K562 (cell line): Measurements from ENCODE around the gene RNF115. TPM values are rescaled to one million over a fixed set of nuclear protein-coding genes. Genes with fewer than 3 reads are reported as not detected.
A peak's percentile ranks its signal among the peaks of the same experiment; 100 is the strongest.

Source experiments
- ATAC-seq: fragments of 200-7000 bp; cut with Tn5 transposase; 3 replicates; pipeline ENCODE4 v1.9.1; 2020; ENCODE audit warnings: moderate library complexity
- BruUV-seq: library from RNA; stranded (reverse); fragments of 400-500 nt; replicated peaks from 2 replicates; lab custom pipeline; 2021; lab: Mats Ljungman, UMichigan
- CTCF ChIA-PET: fragments of 300-600 bp; formaldehyde crosslinking; extraction: SDS; loops from one replicate; lab custom pipeline; 2021; ENCODE audit warnings: low intra/inter-chr PET ratio; lab: Yijun Ruan, JAX
- POLR2A ChIA-PET: fragments of 300-600, 350-650 bp; sonication (Branson Sonifier 250); formaldehyde crosslinking; extraction: SDS; loops from one replicate; lab custom pipeline; 2021; ENCODE audit warnings: antibody characterized with exemption, inconsistent platforms; lab: Yijun Ruan, JAX
- DNase-seq, 4 experiments: peaks; one replicate each; pipeline versions ENCODE4 v3.0.0 to v3.0.0-alpha.2; 2011 to 2018; ENCODE audit warnings: low spot score in 3 of 4, mixed read lengths in 3 of 4; ENCODE audit errors: extremely low read depth in 1 of 4
- FAIRE-seq: peaks from 2 replicates; lab custom pipeline; 2011; peaks lifted over from hg19 to GRCh38; lab: Jason Lieb, UNC
- H2AFZ ChIP-seq: 2 replicates; pipeline ENCODE4 v1.6.0; 2011; ENCODE audit warnings: low read depth, low read length, control low read depth, inconsistent platforms
- H3K27ac ChIP-seq: fragments of 200-600 bp; 3 replicates; pipeline ENCODE4 v1.8.0; 2011; ENCODE audit warnings: low read depth, mild to moderate bottlenecking, control low read depth, inconsistent platforms, low read length, moderate library complexity, mixed read lengths; ENCODE audit errors: extremely low read depth
- H3K27me3 ChIP-seq, 2 experiments: fragments of 300-600 bp in 1 of 2; 2 replicates in 1 of 2; 3 replicates in 1 of 2; pipeline versions ENCODE4 v1.6.0 to v1.8.0; 2011; ENCODE audit warnings: inconsistent platforms in 2 of 2, low read length in 2 of 2, mild to moderate bottlenecking in 1 of 2, mixed read lengths in 1 of 2, moderate library complexity in 1 of 2; ENCODE audit not compliant: control insufficient read depth in 2 of 2, insufficient read depth in 2 of 2
- H3K36me3 ChIP-seq: fragments of 300-600 bp; 3 replicates; pipeline ENCODE4 v1.8.0; 2011; ENCODE audit warnings: mild to moderate bottlenecking, low read length, inconsistent platforms; ENCODE audit not compliant: control insufficient read depth, insufficient read depth
- H3K4me1 ChIP-seq, 2 experiments: fragments of 200-600 bp in 1 of 2; replicated peaks in 1 of 2; 2 replicates in 1 of 2; 3 replicates in 1 of 2; pipeline versions ENCODE4 v1.5.1 to v1.8.0; 2011; ENCODE audit warnings: inconsistent platforms in 2 of 2, low read length in 2 of 2, mild to moderate bottlenecking in 1 of 2, mixed read lengths in 1 of 2, moderate library complexity in 1 of 2; ENCODE audit not compliant: control insufficient read depth in 2 of 2, insufficient read depth in 2 of 2
- H3K4me2 ChIP-seq: 2 replicates; pipeline ENCODE4 v1.6.1; 2011; ENCODE audit warnings: low read length, control low read depth, inconsistent platforms, mixed read lengths; ENCODE audit not compliant: insufficient read depth
- H3K4me3 ChIP-seq: fragments of 200-600 bp; sonication (generic), shearing (Covaris generic); 2 replicates; pipeline ENCODE4 v1.5.1; 2016; ENCODE audit warnings: control low read depth, inconsistent platforms
- H3K79me2 ChIP-seq: fragments of 200-600 bp; 3 replicates; pipeline ENCODE4 v1.8.0; 2011; ENCODE audit warnings: low read length, inconsistent platforms; ENCODE audit not compliant: control insufficient read depth, insufficient read depth
- H3K9ac ChIP-seq, 2 experiments: 2 replicates each; pipeline versions ENCODE4 v1.6.0 to v1.6.1; 2011; ENCODE audit warnings: low read depth in 2 of 2, low read length in 2 of 2, control low read depth in 1 of 2, inconsistent platforms in 1 of 2, mild to moderate bottlenecking in 1 of 2, mixed read lengths in 1 of 2; ENCODE audit not compliant: insufficient read depth in 1 of 2
- H3K9me1 ChIP-seq: one replicate; pipeline ENCODE4 v1.6.0; 2011; ENCODE audit warnings: inconsistent platforms, mild to moderate bottlenecking, low read length, moderate library complexity; ENCODE audit not compliant: control insufficient read depth, insufficient read depth
- H3K9me3 ChIP-seq: replicated peaks from 2 replicates; pipeline ENCODE4 v1.5.1; 2011; ENCODE audit warnings: low read depth, low read length, inconsistent platforms; ENCODE audit not compliant: control insufficient read depth, insufficient read depth
- H4K20me1 ChIP-seq: replicated peaks from 2 replicates; pipeline ENCODE4 v1.6.1; 2011; ENCODE audit warnings: low read length, inconsistent platforms, mixed read lengths; ENCODE audit not compliant: control insufficient read depth, insufficient read depth
- CTCF ChIP-seq, 3 experiments: IDR thresholded peaks in 2 of 3; conservative IDR thresholded peaks in 1 of 3; 2 replicates each; pipeline ENCODE4 v1.5.1; 2011 to 2012; ENCODE audit warnings: low read length in 3 of 3, mild to moderate bottlenecking in 3 of 3, control low read depth in 2 of 3, improper control_type of control experiment in 1 of 3, inconsistent platforms in 1 of 3, low read depth in 1 of 3, mixed read lengths in 1 of 3, moderate library complexity in 1 of 3; ENCODE audit not compliant: insufficient read depth in 2 of 3
- FOS ChIP-seq: IDR thresholded peaks from 3 replicates; pipeline ENCODE4 v1.6.1; 2011; ENCODE audit not compliant: insufficient read length; ENCODE audit errors: extremely low read depth
- RFX7 ChIP-seq: fragments of 250-450 bp; sonication (Bioruptor Pico); IDR thresholded peaks from 2 replicates; pipeline ENCODE4 v1.5.1; 2021; ENCODE audit warnings: mild to moderate bottlenecking
- TAF15 ChIP-seq: fragments of 200-400 bp; formaldehyde crosslinking; IDR thresholded peaks from 2 replicates; pipeline ENCODE4 v1.6.1; 2017; ENCODE audit warnings: mild to moderate bottlenecking, low read depth, low read length, moderate library complexity
- ZKSCAN1 ChIP-seq: fragments of 150-350 bp; IDR thresholded peaks from 2 replicates; pipeline ENCODE4 v1.6.1; 2016; ENCODE audit warnings: low read depth, low read length
- WGBS: fragments of 100-300 bp; shearing (Covaris generic); methylation state at CpG from one replicate; pipeline ENCODE4 v1.1.6; 2016; ENCODE audit warnings: low coverage, mixed read lengths; ENCODE audit not compliant: insufficient coverage; ENCODE audit errors: missing lambda C conversion rate; 5-methylcytosine and 5-hydroxymethylcytosine counted together
- in situ Hi-C: fragments of 300-500 bp; cut with MboI; formaldehyde crosslinking; loops from 4 replicates; pipeline ENCODE4 v1.15.0; 2018; ENCODE audit warnings: inconsistent platforms, mixed read lengths
- intact Hi-C: fragments of 100-400 bp; cut with micrococcal nuclease; formaldehyde crosslinking; loops from 2 replicates; pipeline ENCODE4 v1.14.2; 2022
- polyA plus RNA-seq, 8 experiments: library from polyadenylated mRNA; depleted of rRNA in 4 of 8; stranded (reverse) in 5 of 8; unstranded in 3 of 8; fragments of >200 nt; fragmentation: Nextera tagmentation in 2 of 8; fragmentation: Illumina TruSeq in 1 of 8; extraction: Ambion mirVana in 2 of 8; extraction: Trizol in 1 of 8; gene quantifications; 2 replicates each; pipeline versions ENCODE4 v1.2.1 to v1.2.3, GENCODE V29; 2011 to 2014; ENCODE audit warnings: inconsistent platforms in 1 of 8, missing spikeins in 1 of 8
- total RNA-seq, 7 experiments: library from RNA; depleted of rRNA in 6 of 7; stranded (reverse); fragments of >200 nt in 6 of 7; fragmentation: Illumina TruSeq in 2 of 7; extraction: Trizol in 2 of 7; gene quantifications; 2 replicates each; pipeline versions ENCODE4 v1.2.1 to v1.2.3, GENCODE V29; 2011 to 2021; ENCODE audit warnings: low replicate concordance in 1 of 7

Gene RNF115
- total and polyA plus RNA-seq, 9 of the 15 experiments (the other 6 are each of a cell fraction or from before 2014, with no cell fraction given) = 1.9 to 14.3 (median 9.5) TPM

GRCh38 chr1:145855426-145855948 is 31.6 kb upstream of the RNF115 start:
- no peak overlapping the region for H2AFZ ChIP-seq

More at GRCh38 chr1:145855426-145855948, 31.6 kb upstream of the RNF115 start:
- H3K27ac ChIP-seq = no peak overlapping the region
- FAIRE-seq = no peak
- peaks cover 6% of the 10 kb centered on the region; the same call in 1 of the 2 replicates for H3K9me3 ChIP-seq
- peaks cover 10 to 17% of the 10 kb centered on the region in 2 experiments; a peak in 4 of 5 replicates for H3K4me1 ChIP-seq
- BruUV-seq = no TSS peak
- intact Hi-C loops = no loop called here
- no peak overlapping the region for H3K4me2 ChIP-seq
- no peaks in the 10 kb centered on the region for H3K27me3 ChIP-seq
- H3K4me3 ChIP-seq = no peak overlapping the region
- H4K20me1 ChIP-seq = no peaks in the 10 kb centered on the region
- ATAC-seq = no peak
- no peak for TF ChIP-seq TAF15
- TF ChIP-seq ZKSCAN1 = peak; percentile 79
- TF ChIP-seq FOS = no peak
- no peak for TF ChIP-seq RFX7 (CRISPR knock-in tag)
- peak in 2 of 3 experiments; percentile 29 to 39; a peak in 4 of 6 replicates for TF ChIP-seq CTCF (IDR thresholded peaks at IDR 0.05 in 2 of 3, conservative IDR thresholded peaks at IDR 0.05 in 1 of 3; ENCODE audit: insufficient read depth in 2 of 3, low read depth in 1 of 3, low read length in 3 of 3)
- H3K79me2 ChIP-seq = peaks cover 13% of the 10 kb centered on the region
- DNase-seq = no peak
- in situ Hi-C loops = no loop called here
- no peak overlapping the region for H3K9ac ChIP-seq
- POLR2A ChIA-PET = no interaction called here
- CTCF ChIA-PET = interaction anchor here (0.7 kb wide), 1 partner anchor 10 kb away, joined by 4 read pairs; no protein-coding TSS in a partner anchor
- H3K36me3 ChIP-seq = peaks cover 47% of the 10 kb centered on the region; the same call in 2 of the 3 replicates
- H3K9me1 ChIP-seq = no peaks in the 10 kb centered on the region
- WGBS = 59% methylated on average over 7 of the region's 7 CpGs
